GM21447 (cell line): Measurements from ENCODE around the gene USH2A.

ENCODE experiments used
- ATAC-seq: cut with Tn5 transposase; IDR thresholded peaks from one replicate; pipeline ENCODE4 v1.9.1; 2021; ENCODE audit not compliant: unreplicated experiment

The USH2A gene

GRCh38 chr1:215824245-215824644 lies 599.0 kb downstream of the USH2A start:
- no peak for ATAC-seq

- no peak for ATAC-seq
Observed at GRCh38 chr1:215819114-215819513, 604.1 kb downstream of the USH2A start.

- ATAC-seq = no peak
Observed at GRCh38 chr1:215807911-215808436, 615.3 kb downstream of the USH2A start.

GRCh38 chr1:215807218-215807617 lies 616.0 kb downstream of the USH2A start:
- ATAC-seq = no peak

GRCh38 chr1:215797859-215798258 lies 625.4 kb downstream of the USH2A start:
- no peak for ATAC-seq

GRCh38 chr1:215794156-215794555 lies 629.1 kb downstream of the USH2A start:
- ATAC-seq = no peak

- ATAC-seq = no peak
Observed at GRCh38 chr1:215793180-215793579, 630.1 kb downstream of the USH2A start.

GRCh38 chr1:215792446-215792845 lies 630.8 kb downstream of the USH2A start:
- no peak for ATAC-seq

GRCh38 chr1:215789981-215790380 lies 633.3 kb downstream of the USH2A start:
- no peak for ATAC-seq

- no peak for ATAC-seq
Observed at GRCh38 chr1:215786997-215787396, 636.3 kb downstream of the USH2A start.

- ATAC-seq = no peak
Observed at GRCh38 chr1:215780641-215781040, 642.6 kb downstream of the USH2A start.

- ATAC-seq = no peak
Observed at GRCh38 chr1:215780139-215780538, 643.1 kb downstream of the USH2A start.

GRCh38 chr1:215779729-215780128 lies 643.5 kb downstream of the USH2A start:
- no peak for ATAC-seq

- ATAC-seq = no peak
Observed at GRCh38 chr1:215777370-215777925, 645.8 kb downstream of the USH2A start.

- no peak for ATAC-seq
Observed at GRCh38 chr1:215776336-215776735, 646.9 kb downstream of the USH2A start.

- no peak for ATAC-seq
Observed at GRCh38 chr1:215772151-215772550, 651.1 kb downstream of the USH2A start.

GRCh38 chr1:215768303-215768702 lies 654.9 kb downstream of the USH2A start:
- ATAC-seq = no peak

- ATAC-seq = no peak
Observed at GRCh38 chr1:215767761-215768160, 655.5 kb downstream of the USH2A start.

GRCh38 chr1:215766521-215766920 lies 656.7 kb downstream of the USH2A start:
- no peak for ATAC-seq

- ATAC-seq = no peak
Observed at GRCh38 chr1:215765833-215766232, 657.4 kb downstream of the USH2A start.

- ATAC-seq = no peak
Observed at GRCh38 chr1:215761446-215761845, 661.8 kb downstream of the USH2A start.

GRCh38 chr1:215754112-215754511 lies 669.1 kb downstream of the USH2A start:
- ATAC-seq = no peak

GRCh38 chr1:215749414-215749813 lies 673.8 kb downstream of the USH2A start:
- no peak for ATAC-seq
